Adrenal gland (tissue), 5 donors: ENCODE results near the gene HSPA1B.

Experiments used
- CTCF ChIP-seq, 6 experiments: fragments of 450-650 bp in 4 of 6; fragments of 200-600 bp in 2 of 6; sonication (generic) in 1 of 6; IDR thresholded peaks; 1 replicate in 5 of 6; 2 replicates in 1 of 6; pipeline versions ENCODE4 v1.5.1 to v1.8.0; 2016 to 2021; ENCODE audit warnings: antibody characterized with exemption in 6 of 6, mild to moderate bottlenecking in 2 of 6, moderate library complexity in 1 of 6
- POLR2A ChIP-seq, 2 donors: fragments of 450-650 bp; IDR thresholded peaks; one replicate each; pipeline ENCODE4 v1.6.1; 2017; ENCODE audit warnings: antibody characterized with exemption in 2 of 2, mild to moderate bottlenecking in 2 of 2, moderate library complexity in 1 of 2
- donor health status: DM: no; HTN: no; CAD: no.

GRCh38 chr6:31780507-31781243 lies 46.9 kb upstream of the HSPA1B start:
- no peak for TF ChIP-seq CTCF (IDR thresholded peaks at IDR 0.05)
- TF ChIP-seq POLR2A (IDR thresholded peaks at IDR 0.05): no peak
